NOMO-1 (cell line): ENCODE measurements around the gene INHBE.

Experiments used
- DNase-seq, 2 experiments: peaks; one replicate each; lab custom pipeline; 2025; ENCODE audit not compliant: unreplicated experiment in 2 of 2; lab: John Stamatoyannopoulos, UW

Gene INHBE

GRCh38 chr12:57459750-57460467 is 4.8 kb downstream of the INHBE start, which contains the start of gene GLI1:
GLI1 (plus strand) TSS chr12:57459785; CDS start chr12:57463692, 3,907 bp downstream.
- no peak for DNase-seq

- no peak for DNase-seq
Measured at GRCh38 chr12:57460468-57460784, 5.3 kb downstream of the INHBE start.

DNA sequence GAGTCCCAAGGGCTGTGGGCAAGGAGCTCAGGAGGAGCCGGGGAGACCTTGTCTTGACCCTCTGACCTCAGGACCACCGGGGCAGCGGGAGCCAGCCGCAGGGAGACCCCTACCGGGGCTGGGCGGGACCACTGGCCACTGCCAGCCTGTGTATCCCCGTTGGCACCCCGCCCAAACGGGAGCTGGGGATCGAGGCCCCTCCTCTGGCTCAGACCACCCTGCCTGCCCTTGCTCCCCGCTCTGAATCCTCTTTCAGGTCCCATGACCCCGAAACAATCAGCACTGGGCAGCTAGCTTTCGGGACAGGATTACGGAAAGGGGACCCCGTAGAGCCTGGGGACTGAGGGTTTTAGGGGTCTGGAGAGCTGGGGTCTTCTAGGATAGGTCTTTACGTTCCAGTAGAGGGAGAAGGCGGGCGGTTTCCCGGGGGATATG is 5.8 kb downstream of the INHBE start:
- no peak for DNase-seq

- no peak for DNase-seq
Measured at GRCh38 chr12:57461276-57461916, 6.3 kb downstream of the INHBE start.

GRCh38 chr12:57461917-57462250 is 6.8 kb downstream of the INHBE start:
- no peak for DNase-seq

DNA sequence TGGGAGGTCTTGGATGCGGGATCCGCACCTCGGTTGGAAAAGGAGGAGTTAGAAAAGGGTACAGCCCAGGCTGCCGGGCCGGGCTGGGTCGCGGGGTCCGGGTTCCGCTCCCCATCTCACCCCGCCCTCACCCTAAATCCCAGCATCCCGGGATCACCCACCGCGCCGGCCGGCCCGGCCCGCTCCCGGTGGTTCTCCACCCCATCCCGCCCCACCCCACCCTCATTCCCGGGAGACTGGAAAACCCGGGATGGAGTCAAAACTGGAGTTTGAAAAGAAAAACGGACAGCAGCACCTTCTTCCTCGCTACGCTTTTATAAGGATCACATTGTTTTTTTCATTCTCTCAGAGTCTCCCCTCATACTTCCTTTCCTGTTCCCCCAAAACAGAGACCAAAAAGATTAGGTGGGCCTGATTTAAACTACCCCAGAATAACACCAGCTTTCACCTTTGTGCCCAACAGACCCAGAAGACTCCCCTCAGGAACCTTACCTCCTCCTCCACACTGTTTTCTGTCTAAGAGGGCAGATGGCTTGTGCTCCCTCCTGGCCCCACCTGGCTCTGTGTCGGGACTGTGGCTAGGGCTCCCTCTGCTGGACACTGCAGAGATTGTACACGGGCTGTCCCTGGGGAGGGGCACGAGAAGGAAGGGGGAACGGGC is 7.3 kb downstream of the INHBE start:
- DNase-seq: peak; percentile 84 to 85

DNA sequence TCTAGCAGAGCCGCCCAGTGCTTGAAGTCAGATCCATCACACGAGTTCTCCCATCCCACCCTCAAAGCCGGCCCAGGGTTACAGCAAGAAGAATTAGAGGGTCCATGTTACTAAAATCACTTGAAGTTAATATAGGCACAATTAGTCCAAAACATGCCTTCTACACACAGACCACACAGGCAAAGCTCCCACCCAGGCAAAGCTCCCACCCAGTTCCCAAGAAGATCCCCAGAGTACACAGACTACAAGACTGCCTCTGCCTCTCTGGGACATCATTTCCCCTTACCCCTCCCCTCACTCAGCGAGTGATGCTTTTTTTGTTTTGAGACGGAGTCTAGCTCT is 7.8 kb downstream of the INHBE start:
- no peak for DNase-seq

GRCh38 chr12:57464569-57464968 is 9.5 kb downstream of the INHBE start:
- no peak for DNase-seq

DNA sequence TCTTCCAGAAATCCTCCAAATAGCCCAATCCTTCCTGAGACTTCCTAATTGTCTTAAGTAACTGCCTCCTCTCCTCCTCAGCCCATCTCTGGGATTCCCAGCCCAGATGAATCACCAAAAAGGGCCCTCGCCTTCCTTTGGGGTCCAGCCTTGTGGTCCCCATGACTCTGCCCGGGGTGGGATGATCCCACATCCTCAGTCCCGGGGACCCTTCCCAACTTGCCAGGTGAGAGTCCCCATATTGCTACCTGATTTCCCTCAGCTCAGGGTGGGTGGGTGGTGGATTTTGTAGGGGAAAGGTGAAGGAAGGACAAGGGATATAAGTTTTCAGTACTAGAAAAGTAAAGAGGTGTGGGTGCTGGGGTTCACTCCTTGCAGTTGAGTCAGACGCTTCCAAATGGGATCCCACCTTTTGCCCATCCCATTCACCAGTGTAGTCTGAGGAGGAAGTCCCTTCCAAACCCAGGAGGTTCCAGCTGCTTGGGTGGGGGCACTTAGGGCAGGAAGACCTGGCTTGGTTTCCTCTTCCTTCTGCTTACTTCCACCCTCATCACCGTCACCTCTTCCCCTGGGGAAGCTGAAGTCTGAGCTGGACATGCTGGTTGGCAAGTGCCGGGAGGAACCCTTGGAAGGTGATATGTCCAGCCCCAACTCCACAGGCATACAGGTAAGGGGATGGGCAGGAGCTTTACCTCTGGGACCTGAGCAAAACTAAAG is 10.1 kb downstream of the INHBE start:
- no peak for DNase-seq

DNA sequence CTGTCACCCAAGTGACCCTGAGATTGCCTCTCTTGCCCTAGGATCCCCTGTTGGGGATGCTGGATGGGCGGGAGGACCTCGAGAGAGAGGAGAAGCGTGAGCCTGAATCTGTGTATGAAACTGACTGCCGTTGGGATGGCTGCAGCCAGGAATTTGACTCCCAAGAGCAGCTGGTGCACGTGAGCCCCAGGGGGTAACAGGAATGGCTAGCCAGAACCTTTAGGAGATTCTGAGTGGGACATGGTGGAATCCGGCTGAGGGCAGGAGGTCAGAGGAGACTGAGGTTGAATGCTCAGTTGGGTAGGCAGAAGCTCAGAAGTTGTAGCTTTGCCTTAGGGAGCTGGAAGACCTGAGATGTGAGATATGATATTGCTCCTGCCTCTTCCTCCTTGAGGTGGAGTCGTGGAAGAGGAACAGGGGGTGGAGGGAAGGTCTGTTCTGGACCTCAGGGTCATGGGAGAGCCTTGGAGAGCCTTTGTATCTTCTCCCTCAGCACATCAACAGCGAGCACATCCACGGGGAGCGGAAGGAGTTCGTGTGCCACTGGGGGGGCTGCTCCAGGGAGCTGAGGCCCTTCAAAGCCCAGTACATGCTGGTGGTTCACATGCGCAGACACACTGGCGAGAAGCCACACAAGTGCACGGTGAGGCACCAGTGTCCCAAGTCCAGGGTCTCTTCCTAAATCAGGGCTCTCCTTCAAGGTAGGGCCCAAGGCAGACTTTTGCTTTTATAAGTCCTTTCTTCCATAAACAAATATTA is 10.8 kb downstream of the INHBE start:
- no peak for DNase-seq

- no peak for DNase-seq
Measured at GRCh38 chr12:57467212-57467874, 12.2 kb downstream of the INHBE start.

- DNase-seq: no peak
Measured at GRCh38 chr12:57467915-57468314, 12.8 kb downstream of the INHBE start.

- DNase-seq: no peak
Measured at GRCh38 chr12:57469296-57470164, 14.4 kb downstream of the INHBE start.

DNA sequence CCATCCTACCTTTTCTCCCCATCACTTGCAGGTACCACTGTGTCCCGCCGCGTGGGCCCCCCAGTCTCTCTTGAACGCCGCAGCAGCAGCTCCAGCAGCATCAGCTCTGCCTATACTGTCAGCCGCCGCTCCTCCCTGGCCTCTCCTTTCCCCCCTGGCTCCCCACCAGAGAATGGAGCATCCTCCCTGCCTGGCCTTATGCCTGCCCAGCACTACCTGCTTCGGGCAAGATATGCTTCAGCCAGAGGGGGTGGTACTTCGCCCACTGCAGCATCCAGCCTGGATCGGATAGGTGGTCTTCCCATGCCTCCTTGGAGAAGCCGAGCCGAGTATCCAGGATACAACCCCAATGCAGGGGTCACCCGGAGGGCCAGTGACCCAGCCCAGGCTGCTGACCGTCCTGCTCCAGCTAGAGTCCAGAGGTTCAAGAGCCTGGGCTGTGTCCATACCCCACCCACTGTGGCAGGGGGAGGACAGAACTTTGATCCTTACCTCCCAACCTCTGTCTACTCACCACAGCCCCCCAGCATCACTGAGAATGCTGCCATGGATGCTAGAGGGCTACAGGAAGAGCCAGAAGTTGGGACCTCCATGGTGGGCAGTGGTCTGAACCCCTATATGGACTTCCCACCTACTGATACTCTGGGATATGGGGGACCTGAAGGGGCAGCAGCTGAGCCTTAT is 15.3 kb downstream of the INHBE start:
- DNase-seq: no peak

GRCh38 chr12:57470970-57471656 is 16.0 kb downstream of the INHBE start:
- DNase-seq: no peak

DNA sequence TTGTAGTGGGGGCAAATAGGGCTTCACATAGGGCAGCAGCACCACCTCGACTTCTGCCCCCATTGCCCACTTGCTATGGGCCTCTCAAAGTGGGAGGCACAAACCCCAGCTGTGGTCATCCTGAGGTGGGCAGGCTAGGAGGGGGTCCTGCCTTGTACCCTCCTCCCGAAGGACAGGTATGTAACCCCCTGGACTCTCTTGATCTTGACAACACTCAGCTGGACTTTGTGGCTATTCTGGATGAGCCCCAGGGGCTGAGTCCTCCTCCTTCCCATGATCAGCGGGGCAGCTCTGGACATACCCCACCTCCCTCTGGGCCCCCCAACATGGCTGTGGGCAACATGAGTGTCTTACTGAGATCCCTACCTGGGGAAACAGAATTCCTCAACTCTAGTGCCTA is 16.6 kb downstream of the INHBE start:
- no peak for DNase-seq

DNA sequence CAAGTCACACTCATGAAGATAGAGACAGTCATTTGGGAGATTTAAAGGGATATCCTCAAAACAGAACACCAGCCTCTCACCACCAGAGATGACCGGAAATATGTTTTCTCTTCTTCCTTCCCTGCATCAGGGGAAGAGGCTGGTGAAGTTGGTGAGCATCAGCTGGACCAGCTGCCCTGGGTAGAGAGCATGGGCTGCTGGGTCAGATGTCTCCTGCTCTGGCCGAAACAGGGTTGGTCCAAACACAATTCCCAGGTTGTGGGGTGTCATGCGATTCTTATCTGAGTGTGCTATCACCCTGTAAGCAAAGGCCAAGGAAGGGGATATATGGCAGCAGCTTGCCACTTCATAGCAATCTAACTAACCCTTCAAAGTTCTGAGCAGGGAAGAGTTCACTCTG is 17.3 kb downstream of the INHBE start:
- DNase-seq: no peak

- DNase-seq: no peak
Measured at GRCh38 chr12:57473392-57473791, 18.3 kb downstream of the INHBE start.
